Neuronal stem cell (in vitro differentiated cells): ENCODE results near the gene PXDN.

Experiments
- DNase-seq: peaks from one replicate; pipeline ENCODE4 v3.0.0-alpha.2; 2013; ENCODE audit warnings: low spot score
- H2AFZ ChIP-seq: one replicate; pipeline ENCODE4 v1.6.1; 2013; ENCODE audit warnings: mild to moderate bottlenecking, low read length, inconsistent platforms
- H2AK5ac ChIP-seq: 2 replicates; pipeline ENCODE4 v1.6.1; 2013; ENCODE audit warnings: low read depth, mild to moderate bottlenecking, inconsistent platforms, low read length, moderate library complexity, mixed read lengths
- H2BK120ac ChIP-seq: 2 replicates; pipeline ENCODE4 v1.6.1; 2013; ENCODE audit warnings: low read depth, mild to moderate bottlenecking, inconsistent platforms, low read length, moderate library complexity, mixed read lengths
- H2BK12ac ChIP-seq: one replicate; pipeline ENCODE4 v1.6.1; 2013; ENCODE audit warnings: low read length, inconsistent platforms
- H2BK15ac ChIP-seq: 2 replicates; pipeline ENCODE4 v1.6.1; 2013; ENCODE audit warnings: mild to moderate bottlenecking, low read length, inconsistent platforms, mixed read lengths
- H2BK5ac ChIP-seq: one replicate; pipeline ENCODE4 v1.6.1; 2013; ENCODE audit warnings: inconsistent platforms, mild to moderate bottlenecking, low read length, moderate library complexity
- H3K14ac ChIP-seq: one replicate; pipeline ENCODE4 v1.6.1; 2013; ENCODE audit warnings: low read length, inconsistent platforms
- H3K18ac ChIP-seq: 2 replicates; pipeline ENCODE4 v1.6.1; 2013; ENCODE audit warnings: low read length, inconsistent platforms
- H3K23ac ChIP-seq: 2 replicates; pipeline ENCODE4 v1.6.1; 2013; ENCODE audit warnings: low read depth, mild to moderate bottlenecking, mixed read lengths, low read length, inconsistent platforms; ENCODE audit not compliant: poor library complexity
- H3K27ac ChIP-seq: replicated peaks from 3 replicates; pipeline ENCODE4 v1.5.1; 2013; ENCODE audit warnings: low read length, inconsistent platforms
- H3K27me3 ChIP-seq, 3 experiments: 2 replicates each; pipeline ENCODE4 v1.6.1; 2013; ENCODE audit warnings: low read length in 3 of 3, mild to moderate bottlenecking in 2 of 3, inconsistent platforms in 1 of 3, low read depth in 1 of 3, mixed read lengths in 1 of 3, moderate library complexity in 1 of 3; ENCODE audit not compliant: control insufficient read depth in 3 of 3, insufficient read depth in 3 of 3
- H3K36me3 ChIP-seq, 2 donors: replicated peaks in 1 of 2; 2 replicates each; pipeline ENCODE4 v1.6.1; 2013; ENCODE audit warnings: low read length in 2 of 2; ENCODE audit not compliant: control insufficient read depth in 2 of 2, insufficient read depth in 2 of 2
- H3K4ac ChIP-seq: 2 replicates; pipeline ENCODE4 v1.6.1; 2013; ENCODE audit warnings: inconsistent platforms, mild to moderate bottlenecking, low read length, moderate library complexity
- H3K4me1 ChIP-seq, 2 donors: 1 replicate in 1 of 2; 2 replicates in 1 of 2; pipeline ENCODE4 v1.6.1; 2013; ENCODE audit warnings: low read length in 2 of 2, low read depth in 1 of 2; ENCODE audit not compliant: control insufficient read depth in 2 of 2, insufficient read depth in 1 of 2
- H3K4me2 ChIP-seq: one replicate; pipeline ENCODE4 v1.6.1; 2013; ENCODE audit warnings: mild to moderate bottlenecking, low read length, inconsistent platforms; ENCODE audit not compliant: insufficient read depth, poor library complexity, severe bottlenecking
- H3K4me3 ChIP-seq, 2 donors: 2 replicates each; pipeline ENCODE4 v1.5.1; 2013; ENCODE audit warnings: low read length in 2 of 2, mild to moderate bottlenecking in 2 of 2, inconsistent platforms in 1 of 2, moderate library complexity in 1 of 2
- H3K79me1 ChIP-seq: one replicate; pipeline ENCODE4 v1.6.1; 2013; ENCODE audit warnings: low read depth, mild to moderate bottlenecking, inconsistent platforms, low read length, moderate library complexity
- H3K9ac ChIP-seq: one replicate; pipeline ENCODE4 v1.6.1; 2013; ENCODE audit warnings: mild to moderate bottlenecking, low read depth, low read length, inconsistent platforms; ENCODE audit not compliant: poor library complexity
- H3K9me3 ChIP-seq, 2 donors: replicated peaks in 1 of 2; 2 replicates each; pipeline versions ENCODE3 to v1.6.1; 2013; ENCODE audit warnings: low read length in 2 of 2, mild to moderate bottlenecking in 2 of 2, inconsistent platforms in 1 of 2, low read depth in 1 of 2, mixed read lengths in 1 of 2, moderate library complexity in 1 of 2; ENCODE audit not compliant: control insufficient read depth in 2 of 2, insufficient read depth in 1 of 2
- H4K8ac ChIP-seq: one replicate; pipeline ENCODE4 v1.6.1; 2013; ENCODE audit warnings: low read depth, mild to moderate bottlenecking, inconsistent platforms, low read length, moderate library complexity
- H4K91ac ChIP-seq: one replicate; pipeline ENCODE4 v1.6.1; 2013; ENCODE audit warnings: low read length, low read depth, mild to moderate bottlenecking, inconsistent platforms; ENCODE audit not compliant: poor library complexity
- WGBS, 2 donors: extraction: QIAGEN DNeasy Blood & Tissue Kit; methylation state at CpG; one replicate each; pipeline ENCODE4 v1.1.7; 2013; ENCODE audit warnings: missing lambda C conversion rate in 2 of 2, mixed read lengths in 1 of 2; ENCODE audit not compliant: insufficient read length in 2 of 2, insufficient replicate concordance in 1 of 2; ENCODE audit errors: extremely low coverage in 2 of 2; 5-methylcytosine and 5-hydroxymethylcytosine counted together

Gene PXDN

DNA sequence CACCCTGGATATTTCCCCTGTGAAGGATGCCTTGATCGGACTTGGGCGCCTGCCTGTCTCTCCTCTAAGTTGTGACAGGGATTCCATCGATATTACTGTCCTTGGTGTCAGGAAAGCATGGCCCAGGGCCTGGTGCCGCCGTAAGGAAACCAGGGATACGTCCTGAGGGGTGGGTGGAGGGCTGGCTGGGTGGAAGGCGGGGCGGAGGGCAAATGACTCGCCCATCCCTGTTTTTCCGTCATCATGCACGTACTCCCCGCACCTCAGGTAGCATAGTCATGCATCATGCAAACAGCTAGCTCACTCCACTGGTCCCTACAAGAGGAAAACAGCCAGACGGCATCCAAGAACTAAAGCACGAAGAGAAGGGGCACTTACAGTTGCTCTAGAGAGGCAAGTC, 57.1 kb downstream of the PXDN start:
- Histone ChIP-seq H3K79me1 (peaks cover under 1% of the 10 kb centered on the region), H3K36me3 (peaks cover 0 to 21% of the 10 kb centered on the region in 2 donors)
- WGBS, 2 donors: no CpG with 5 or more reads among the region's 14 CpGs

DNA sequence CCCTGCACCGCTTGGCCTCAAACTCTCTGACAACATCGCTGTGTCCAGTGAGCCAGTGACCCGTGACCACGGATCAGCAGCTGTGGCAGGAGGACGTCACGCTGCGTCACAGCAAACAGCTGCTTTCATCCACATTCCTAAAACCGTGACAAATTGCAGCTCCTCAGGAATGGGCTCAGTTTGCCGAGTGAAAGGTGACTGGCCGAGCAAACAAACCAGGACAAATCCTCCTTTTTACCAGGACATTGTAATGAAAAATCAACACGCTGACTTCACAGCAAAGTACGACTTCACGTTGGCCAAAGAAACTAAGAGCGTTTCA, 57.6 kb downstream of the PXDN start:
- H2BK5ac ChIP-seq: no peak overlapping the region
- DNase-seq: no peak
- H2BK15ac ChIP-seq: no peak overlapping the region
- no peak overlapping the region for H4K8ac ChIP-seq
- no peaks in the 10 kb centered on the region for H3K79me1 ChIP-seq
- no peak overlapping the region for H4K91ac ChIP-seq
- no peak overlapping the region for H2BK12ac ChIP-seq
- no peaks in the 10 kb centered on the region for H3K27me3 ChIP-seq
- no peak overlapping the region for H3K4ac ChIP-seq
- H3K18ac ChIP-seq: peak overlapping the region; percentile 24
- no peak overlapping the region for H3K14ac ChIP-seq
- peak overlapping the region; percentile 22 for H3K23ac ChIP-seq
- H3K36me3 ChIP-seq: peaks cover 0 to 21% of the 10 kb centered on the region in 2 donors
- H3K4me3 ChIP-seq: peak overlapping the region in 1 of 2 donors; percentile 12
- peak overlapping the region; percentile 31 for H3K9ac ChIP-seq
- no peak overlapping the region for H2AK5ac ChIP-seq
- H2AFZ ChIP-seq: no peak overlapping the region
- WGBS, 2 donors: no CpG with 5 or more reads among the region's 14 CpGs
- no peak overlapping the region for H3K27ac ChIP-seq
- no peaks in the 10 kb centered on the region for H3K9me3 ChIP-seq
- peaks cover 3 to 4% of the 10 kb centered on the region in 2 donors for H3K4me1 ChIP-seq
- no peak overlapping the region for H2BK120ac ChIP-seq
- H3K4me2 ChIP-seq: no peak overlapping the region

More for the DNA sequence above, 57.1 kb downstream of the PXDN start:
- Histone ChIP-seq H3K27me3 (no peaks in the 10 kb centered on the region), H3K4me1 (peaks cover 3 to 4% of the 10 kb centered on the region in 2 donors), H3K4me2 (no peak overlapping the region), H2BK120ac (no peak overlapping the region), H2BK5ac (no peak overlapping the region), H3K4me3 (no peak overlapping the region), H2AFZ (no peak overlapping the region), H2BK15ac (no peak overlapping the region), H3K23ac (no peak overlapping the region), H2AK5ac (no peak overlapping the region), H3K9ac (no peak overlapping the region), H3K14ac (no peak overlapping the region), H3K9me3 (no peaks in the 10 kb centered on the region), H4K91ac (no peak overlapping the region), H3K4ac (no peak overlapping the region), H3K27ac (no peak overlapping the region), H4K8ac (no peak overlapping the region), H3K18ac (no peak overlapping the region), H2BK12ac (no peak overlapping the region)
- no peak for DNase-seq

DNA sequence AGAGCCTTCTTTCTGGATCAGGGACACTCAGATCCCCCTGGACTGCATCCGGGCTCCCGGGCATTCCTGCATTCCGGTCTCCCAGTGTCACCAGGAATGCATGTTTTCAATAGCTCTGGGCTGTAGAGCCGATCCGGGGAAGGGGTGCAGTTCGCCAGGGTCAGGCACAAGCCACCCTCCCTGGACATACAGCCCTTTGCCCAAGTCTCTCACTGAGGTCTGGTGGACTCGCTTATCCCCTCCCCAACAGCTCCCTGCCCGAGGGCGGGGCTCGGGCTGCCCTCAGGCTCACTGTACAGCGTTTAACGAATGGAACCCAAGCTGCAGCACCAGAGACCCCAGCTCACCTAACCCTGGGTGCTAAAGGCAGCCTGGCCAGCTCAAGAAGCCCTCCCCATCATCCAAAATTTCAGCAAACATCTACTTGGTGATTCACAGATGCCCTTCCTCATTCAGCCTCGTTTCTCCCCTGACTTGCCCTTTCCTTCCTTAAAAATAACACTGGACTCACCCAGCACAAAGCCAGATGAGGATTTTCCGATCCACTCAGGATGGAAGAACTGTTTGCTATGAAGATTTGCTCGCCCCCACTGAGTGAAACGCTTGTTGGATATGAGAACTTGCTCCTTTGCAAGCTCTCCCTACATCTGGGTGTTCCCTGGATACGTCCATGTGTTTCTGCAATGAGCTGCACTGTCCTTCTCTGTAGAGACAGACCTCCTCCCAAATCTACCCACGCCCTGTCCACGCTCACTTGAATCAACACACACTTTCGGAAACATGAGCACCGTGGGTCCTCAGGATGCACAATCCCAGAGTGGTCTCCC, 58.1 kb downstream of the PXDN start:
- no peak overlapping the region for H2BK15ac ChIP-seq
- no peak overlapping the region for H2BK12ac ChIP-seq
- peaks cover 3 to 4% of the 10 kb centered on the region in 2 donors for H3K4me1 ChIP-seq
- H3K27me3 ChIP-seq: no peaks in the 10 kb centered on the region
- no peaks in the 10 kb centered on the region for H3K79me1 ChIP-seq
- no peak overlapping the region for H3K4me2 ChIP-seq
- H3K18ac ChIP-seq: peak overlapping the region; percentile 5
- H4K8ac ChIP-seq: no peak overlapping the region
- no peak for DNase-seq
- H3K9ac ChIP-seq: peak overlapping the region; percentile 31
- H3K14ac ChIP-seq: peak overlapping the region; percentile 76
- H3K23ac ChIP-seq: peak overlapping the region; percentile 22
- H3K4ac ChIP-seq: no peak overlapping the region
- H3K4me3 ChIP-seq: peak overlapping the region in 1 of 2 donors; percentile 12
- H2AFZ ChIP-seq: no peak overlapping the region
- H3K27ac ChIP-seq: no peak overlapping the region
- no peak overlapping the region for H4K91ac ChIP-seq
- H2BK120ac ChIP-seq: no peak overlapping the region
- peaks cover 0 to 24% of the 10 kb centered on the region in 2 donors for H3K36me3 ChIP-seq
- no peak overlapping the region for H2BK5ac ChIP-seq
- no peak overlapping the region for H2AK5ac ChIP-seq
- WGBS, 2 donors: no CpG with 5 or more reads among the region's 21 CpGs
- no peaks in the 10 kb centered on the region for H3K9me3 ChIP-seq

DNA sequence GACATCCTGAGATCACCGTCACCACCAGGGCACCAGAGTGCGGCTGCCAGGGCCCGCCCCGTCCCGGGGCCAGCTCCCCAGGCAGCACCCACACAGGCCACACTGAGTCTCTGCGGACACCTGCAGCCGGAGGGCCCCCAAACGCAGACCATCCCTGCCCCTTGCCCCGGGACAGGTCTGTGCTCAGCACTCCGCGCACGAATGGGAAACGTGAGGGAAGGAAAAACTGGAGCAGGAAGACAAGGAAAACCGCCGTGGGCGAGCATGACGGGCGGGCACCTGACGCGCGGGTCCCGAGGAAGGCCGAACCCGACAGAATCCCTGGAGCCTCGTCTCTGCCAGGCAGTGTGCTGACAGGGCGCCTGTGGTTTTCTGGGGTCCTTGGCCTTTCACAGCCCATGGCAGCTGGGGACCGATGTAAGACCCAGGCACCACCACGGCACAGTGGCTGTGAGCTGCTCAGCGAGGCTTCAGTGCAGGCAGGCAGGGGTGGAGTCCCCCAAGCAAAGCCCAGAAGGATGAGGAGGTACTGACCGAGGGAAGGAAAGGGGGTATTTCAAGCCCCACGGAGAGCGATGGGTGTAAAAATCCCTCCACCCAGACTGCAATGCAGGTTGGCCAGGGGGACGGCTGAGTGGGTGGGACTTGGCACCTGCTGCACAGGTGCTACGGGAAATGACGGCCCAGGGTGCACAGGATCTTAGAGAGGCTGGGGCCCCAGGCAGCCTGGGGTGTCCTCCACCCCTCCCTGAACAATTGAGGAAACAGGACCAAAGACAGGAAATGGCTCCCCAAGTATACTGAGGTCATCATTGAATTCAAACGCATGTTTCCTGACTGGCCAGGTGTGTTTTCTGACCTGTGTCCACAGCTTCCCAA, 59.0 kb downstream of the PXDN start:
- no peak overlapping the region for H2BK12ac ChIP-seq
- H3K9ac ChIP-seq: no peak overlapping the region
- no peak overlapping the region for H4K91ac ChIP-seq
- H3K79me1 ChIP-seq: no peaks in the 10 kb centered on the region
- H2BK15ac ChIP-seq: no peak overlapping the region
- peak overlapping the region; percentile 13 for H3K23ac ChIP-seq
- peak overlapping the region; percentile 53 for H3K18ac ChIP-seq
- H2AK5ac ChIP-seq: no peak overlapping the region
- H3K4me3 ChIP-seq: no peak overlapping the region
- H3K4ac ChIP-seq: no peak overlapping the region
- no peaks in the 10 kb centered on the region for H3K27me3 ChIP-seq
- H3K4me1 ChIP-seq: peaks cover 3 to 4% of the 10 kb centered on the region in 2 donors
- no peak overlapping the region for H4K8ac ChIP-seq
- no peak overlapping the region for H3K27ac ChIP-seq
- no peak overlapping the region for H3K14ac ChIP-seq
- DNase-seq: no peak
- peaks cover 0 to 29% of the 10 kb centered on the region in 2 donors for H3K36me3 ChIP-seq
- H3K9me3 ChIP-seq: no peaks in the 10 kb centered on the region
- no CpG with 5 or more reads among the region's 36 CpGs for WGBS, 2 donors
- H2AFZ ChIP-seq: no peak overlapping the region
- H3K4me2 ChIP-seq: no peak overlapping the region
- H2BK120ac ChIP-seq: no peak overlapping the region
- no peak overlapping the region for H2BK5ac ChIP-seq
